HG02885 (cell line): ENCODE measurements around the gene RECK.
A peak's percentile ranks its signal among the peaks of the same experiment; 100 is the strongest.
"Not testable (repeated sequence)": the region's sequence is repeated elsewhere in the genome, so short reads cannot be mapped to it uniquely, and the experiment has no call there.

Experiments used
- ATAC-seq: cut with Tn5 transposase; IDR thresholded peaks from one replicate; pipeline ENCODE4 v1.9.1; 2021; ENCODE audit warnings: mild to moderate bottlenecking; ENCODE audit not compliant: unreplicated experiment, poor library complexity

Gene RECK

GRCh38 chr9:36036780-36037548 is at the start of gene RECK:
Gene RECK, plus strand, starts transcription at chr9:36036913. Its CDS starts 86 bp downstream, at chr9:36036999.
- peak; percentile 86 for ATAC-seq

- ATAC-seq, result no peak
Observed at GRCh38 chr9:35990155-35990554, 46.6 kb upstream of the RECK start.

- not testable (repeated sequence) for ATAC-seq
Observed at GRCh38 chr9:35993136-35993535, 43.6 kb upstream of the RECK start.

GRCh38 chr9:35993976-35994720 is 42.6 kb upstream of the RECK start:
- no peak for ATAC-seq

- no peak for ATAC-seq
Observed at GRCh38 chr9:35994959-35995358, 41.8 kb upstream of the RECK start.

- no peak for ATAC-seq
Observed at GRCh38 chr9:35996358-35996970, 40.2 kb upstream of the RECK start.

GRCh38 chr9:35997016-35997415 is 39.7 kb upstream of the RECK start:
- not testable (repeated sequence) for ATAC-seq

- ATAC-seq, result no peak
Observed at GRCh38 chr9:35998333-35998732, 38.4 kb upstream of the RECK start.

GRCh38 chr9:36005891-36006290 is 30.8 kb upstream of the RECK start:
- no peak for ATAC-seq

GRCh38 chr9:36006549-36007315 is 30.0 kb upstream of the RECK start:
- ATAC-seq, result no peak

GRCh38 chr9:36007316-36007708 is 29.4 kb upstream of the RECK start:
- peak; percentile 68 for ATAC-seq

- no peak for ATAC-seq
Observed at GRCh38 chr9:36007852-36008251, 28.9 kb upstream of the RECK start.

- ATAC-seq, result peak; percentile 59
Observed at GRCh38 chr9:36008774-36009300, 27.9 kb upstream of the RECK start.

- ATAC-seq, result no peak
Observed at GRCh38 chr9:36011379-36011778, 25.3 kb upstream of the RECK start.

- ATAC-seq, result no peak
Observed at GRCh38 chr9:36017278-36017677, 19.4 kb upstream of the RECK start.

GRCh38 chr9:36018129-36018528 is 18.6 kb upstream of the RECK start:
- ATAC-seq, result no peak

- no peak for ATAC-seq
Observed at GRCh38 chr9:36018891-36019720, 17.6 kb upstream of the RECK start.

GRCh38 chr9:36021968-36022367 is 14.7 kb upstream of the RECK start:
- no peak for ATAC-seq

- no peak for ATAC-seq
Observed at GRCh38 chr9:36023260-36024048, 13.3 kb upstream of the RECK start.
